ENCODE measurements around the gene SNAPC1.

DNA sequence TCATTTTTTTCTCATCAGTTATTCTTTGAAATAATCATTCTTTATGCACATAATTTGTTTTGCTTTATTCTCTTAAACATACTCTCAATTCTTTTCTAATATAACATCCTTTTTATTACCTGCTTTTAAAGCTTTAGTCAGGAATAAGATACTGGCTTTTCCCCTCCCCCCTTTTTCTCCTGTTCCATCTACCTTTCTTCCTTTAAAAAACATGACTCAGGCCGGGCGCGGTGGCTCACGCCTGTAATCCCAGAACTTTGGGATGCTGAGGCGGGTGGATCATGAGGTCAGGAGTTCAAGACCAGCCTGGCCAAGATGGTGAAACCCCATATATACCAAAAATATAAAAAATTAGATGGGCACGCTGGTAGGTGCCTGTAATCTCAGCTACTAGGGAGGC is 41.5 kb upstream of the SNAPC1 start:
- TF ChIP-seq, protein P1, sequence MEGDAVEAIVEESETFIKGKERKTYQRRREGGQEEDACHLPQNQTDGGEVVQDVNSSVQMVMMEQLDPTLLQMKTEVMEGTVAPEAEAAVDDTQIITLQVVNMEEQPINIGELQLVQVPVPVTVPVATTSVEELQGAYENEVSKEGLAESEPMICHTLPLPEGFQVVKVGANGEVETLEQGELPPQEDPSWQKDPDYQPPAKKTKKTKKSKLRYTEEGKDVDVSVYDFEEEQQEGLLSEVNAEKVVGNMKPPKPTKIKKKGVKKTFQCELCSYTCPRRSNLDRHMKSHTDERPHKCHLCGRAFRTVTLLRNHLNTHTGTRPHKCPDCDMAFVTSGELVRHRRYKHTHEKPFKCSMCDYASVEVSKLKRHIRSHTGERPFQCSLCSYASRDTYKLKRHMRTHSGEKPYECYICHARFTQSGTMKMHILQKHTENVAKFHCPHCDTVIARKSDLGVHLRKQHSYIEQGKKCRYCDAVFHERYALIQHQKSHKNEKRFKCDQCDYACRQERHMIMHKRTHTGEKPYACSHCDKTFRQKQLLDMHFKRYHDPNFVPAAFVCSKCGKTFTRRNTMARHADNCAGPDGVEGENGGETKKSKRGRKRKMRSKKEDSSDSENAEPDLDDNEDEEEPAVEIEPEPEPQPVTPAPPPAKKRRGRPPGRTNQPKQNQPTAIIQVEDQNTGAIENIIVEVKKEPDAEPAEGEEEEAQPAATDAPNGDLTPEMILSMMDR (IDR thresholded peaks at IDR 0.05), result no peak
- no peak for TF ChIP-seq POLR2A (IDR thresholded peaks at IDR 0.05)
